ENCODE results near the gene RAI1.

The RAI1 gene

DNA sequence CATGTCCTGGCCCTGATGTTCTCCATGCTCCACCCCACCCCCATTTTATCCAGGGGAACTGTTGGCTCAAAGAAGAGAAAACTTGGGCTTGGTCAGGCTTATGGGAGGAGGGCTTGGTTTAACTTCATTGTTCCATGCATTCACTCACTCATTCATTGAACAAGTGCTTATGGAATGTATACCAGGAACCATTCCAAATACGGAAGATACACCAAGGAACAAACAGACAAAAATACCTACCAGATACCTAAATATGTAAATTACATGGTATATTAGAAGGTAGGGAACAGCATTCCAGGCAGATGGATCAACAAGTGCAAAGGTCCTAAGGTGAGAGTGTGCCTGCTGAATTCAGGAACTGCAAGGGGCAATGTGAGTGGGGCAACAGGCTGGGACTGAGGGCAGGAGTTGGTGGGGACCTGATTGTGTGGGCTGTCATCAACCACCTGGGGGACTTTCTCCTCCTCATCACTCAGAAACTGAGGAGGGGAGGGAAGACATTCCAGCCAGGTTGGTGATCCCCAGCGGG lies 39.9 kb downstream of the RAI1 start:
- no peak for DNase-seq

GRCh38 chr17:17722081-17722905 lies 41.0 kb downstream of the RAI1 start:
- DNase-seq = no peak

GRCh38 chr17:17722906-17723353 lies 41.7 kb downstream of the RAI1 start:
- DNase-seq = no peak

DNA sequence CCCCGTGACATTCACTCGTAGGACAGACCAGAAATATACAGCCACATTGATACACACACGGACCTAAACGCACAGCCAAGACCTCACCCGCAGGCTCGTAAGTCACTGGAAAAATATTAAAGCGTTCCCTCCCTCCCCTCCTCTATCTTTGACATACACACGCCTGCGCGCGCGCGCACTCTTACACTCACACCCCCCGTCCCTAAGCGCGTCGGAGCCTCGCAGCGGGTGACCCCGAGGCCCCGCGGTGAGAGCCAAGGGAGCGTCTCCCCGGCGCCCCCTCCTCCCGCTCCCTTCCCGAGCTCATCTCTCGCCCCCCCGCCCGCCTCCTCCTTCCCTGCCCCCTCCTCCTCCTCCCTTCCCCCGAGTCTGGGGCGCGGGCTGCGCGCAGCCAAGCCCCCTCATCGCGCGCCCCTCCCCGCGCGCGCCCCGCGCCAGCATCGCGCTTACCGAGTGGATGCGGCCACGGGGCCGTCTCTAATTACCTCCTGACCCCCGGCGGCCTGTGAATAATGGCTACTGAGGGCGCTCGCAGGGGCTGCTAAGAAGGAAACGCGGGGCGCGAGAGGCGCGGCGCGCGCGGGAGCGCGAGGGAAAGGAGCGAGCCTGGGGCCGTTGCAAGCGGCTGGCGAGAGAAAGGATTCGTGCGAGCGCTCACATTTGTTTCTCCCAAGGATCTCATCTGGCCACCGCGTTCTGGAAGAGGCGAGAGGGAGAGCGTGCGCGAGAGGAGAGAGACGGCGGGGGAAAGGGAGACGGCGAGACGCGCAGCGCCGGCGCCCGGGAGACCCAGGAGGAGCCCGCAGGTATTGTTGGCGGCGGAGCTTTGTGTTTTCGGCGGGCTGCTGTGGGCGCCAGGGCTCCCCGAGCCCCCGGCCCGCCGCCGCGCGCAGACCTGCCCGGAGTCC lies 42.4 kb downstream of the RAI1 start:
- DNase-seq = no peak

- no peak for DNase-seq
Measured at GRCh38 chr17:17724307-17725010, 43.2 kb downstream of the RAI1 start.

GRCh38 chr17:17725011-17725751 lies 43.9 kb downstream of the RAI1 start:
- no peak for DNase-seq

GRCh38 chr17:17725752-17726457 lies 44.6 kb downstream of the RAI1 start:
- no peak for DNase-seq

DNA sequence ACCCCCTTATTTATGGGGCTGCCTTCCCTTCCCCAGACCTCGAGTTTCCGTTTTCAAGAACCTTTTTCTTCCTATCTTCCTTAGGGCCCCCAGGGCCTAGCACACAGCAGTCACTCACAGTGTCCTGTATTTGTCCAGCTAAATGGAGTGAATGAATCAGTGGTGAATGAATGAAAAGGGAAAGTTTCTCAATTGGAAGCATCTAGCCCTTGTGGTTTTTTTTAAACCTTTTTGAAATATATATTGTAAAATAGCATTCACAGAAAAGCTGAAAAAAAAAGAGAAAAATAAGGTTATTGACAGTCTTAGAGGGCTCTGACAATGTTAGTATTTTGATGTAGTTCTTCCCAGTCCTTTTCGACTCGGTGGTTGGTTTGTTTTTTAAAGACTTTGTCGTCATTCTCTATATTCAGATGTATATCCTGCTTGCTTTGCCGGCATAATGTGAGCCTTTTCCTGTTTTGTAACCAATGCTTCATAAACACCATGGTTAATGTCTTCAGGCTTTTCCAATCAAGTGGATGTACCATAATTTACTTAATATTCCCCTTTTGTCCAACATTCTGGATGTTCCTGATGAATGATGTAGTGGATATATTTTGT lies 45.3 kb downstream of the RAI1 start:
- DNase-seq = no peak

DNA sequence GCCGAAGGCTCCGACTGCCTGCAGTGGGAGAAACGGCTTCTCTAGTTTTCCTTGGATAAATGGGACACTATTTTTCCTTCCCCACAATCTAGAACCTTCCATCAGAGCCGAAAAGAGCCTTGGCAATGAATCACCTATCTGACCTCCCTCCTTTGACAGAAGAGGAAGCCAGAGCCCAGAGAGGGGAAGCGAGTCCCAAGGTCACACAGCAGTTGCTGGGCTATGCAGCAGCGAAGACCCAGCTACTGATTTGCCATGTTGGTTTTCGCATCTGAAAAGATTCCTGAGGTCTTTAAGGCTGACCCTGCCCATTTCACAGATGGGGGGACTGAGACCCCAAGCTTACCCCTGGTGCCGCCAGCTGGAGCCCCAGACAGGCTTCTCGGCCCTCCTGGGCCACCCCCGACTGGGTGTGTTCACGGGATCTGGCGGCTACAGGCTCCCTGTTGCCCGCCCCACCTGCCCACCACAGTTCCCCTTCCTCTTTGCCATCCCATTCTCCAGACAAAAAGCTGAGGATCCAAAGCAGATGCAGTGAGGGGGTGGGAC lies 45.9 kb downstream of the RAI1 start:
- no peak for DNase-seq

DNA sequence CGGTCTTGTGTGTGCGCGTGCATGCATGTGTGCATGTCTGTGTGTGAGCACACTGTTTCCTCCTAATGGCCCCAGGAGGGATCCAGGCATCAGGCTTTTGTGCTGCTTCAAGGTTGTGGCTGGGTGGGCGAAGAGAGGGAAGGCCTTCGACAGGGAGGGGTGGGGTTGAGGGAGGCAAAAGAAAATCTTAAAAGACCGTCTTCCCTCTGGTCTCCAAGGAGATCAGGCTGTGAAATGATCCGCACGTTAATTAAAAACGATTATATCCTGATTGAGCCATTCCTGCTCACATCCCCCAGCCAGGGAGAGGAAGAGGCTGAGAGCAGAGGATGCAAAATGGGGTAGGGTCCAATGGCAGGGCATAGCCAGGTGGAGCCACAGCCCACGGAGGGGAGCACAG lies 46.9 kb downstream of the RAI1 start:
- DNase-seq = no peak

- DNase-seq = no peak
Measured at GRCh38 chr17:17728550-17729251, 47.4 kb downstream of the RAI1 start.

DNA sequence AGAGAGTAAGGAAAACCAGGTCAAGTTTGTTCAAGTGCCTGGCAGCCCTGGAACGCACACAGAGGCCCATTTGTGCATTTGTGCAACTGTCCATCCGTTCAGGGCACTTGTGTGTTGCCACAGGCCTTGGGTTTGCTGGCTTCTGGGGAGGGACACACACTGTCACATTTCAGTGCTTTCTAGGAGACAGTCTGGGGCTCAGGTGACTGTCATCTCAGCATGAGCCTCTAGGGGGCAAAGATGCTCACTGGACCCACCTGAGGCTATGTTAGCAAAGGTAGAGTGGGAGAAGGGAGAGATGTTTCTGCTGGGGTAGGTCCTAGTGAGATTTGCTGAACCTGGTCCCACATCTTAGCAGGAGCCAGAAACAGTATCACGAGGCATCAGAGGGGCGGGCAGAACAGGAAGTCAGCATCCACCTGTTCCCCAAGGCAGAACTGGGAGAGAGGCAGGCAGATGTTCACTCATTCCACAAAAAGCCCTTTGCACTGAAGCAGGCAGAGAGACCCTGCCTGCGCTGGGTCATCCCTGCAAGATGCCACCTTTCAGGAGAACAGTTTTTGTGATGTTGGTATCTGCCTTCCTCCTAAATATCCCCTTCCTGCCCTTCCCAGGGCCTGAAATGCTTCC lies 48.5 kb downstream of the RAI1 start:
- peak; percentile 42 for DNase-seq

- no peak for DNase-seq
Measured at GRCh38 chr17:17730250-17730935, 49.1 kb downstream of the RAI1 start.

DNA sequence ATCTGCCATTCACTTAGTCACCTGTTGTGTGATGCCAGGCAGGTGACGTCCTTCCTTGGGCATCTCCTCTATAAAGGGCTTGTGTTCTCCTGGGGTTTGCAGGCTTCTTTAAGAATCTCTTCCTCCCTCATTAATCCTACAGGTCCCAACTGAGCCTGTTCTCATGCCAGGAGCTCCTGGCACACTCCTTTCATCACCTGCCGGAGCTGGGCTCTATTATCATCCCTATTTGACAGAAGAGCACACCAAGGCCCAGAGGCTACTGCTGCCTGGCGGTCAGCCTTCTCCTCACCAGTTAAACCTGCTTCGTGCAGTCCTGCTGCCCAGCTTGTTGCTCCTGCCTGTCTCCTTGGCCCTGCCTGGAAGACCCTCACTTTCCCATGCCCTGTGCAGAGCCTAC lies 51.2 kb downstream of the RAI1 start:
- DNase-seq = no peak

GRCh38 chr17:17732892-17733670 lies 51.8 kb downstream of the RAI1 start:
- no peak for DNase-seq

DNA sequence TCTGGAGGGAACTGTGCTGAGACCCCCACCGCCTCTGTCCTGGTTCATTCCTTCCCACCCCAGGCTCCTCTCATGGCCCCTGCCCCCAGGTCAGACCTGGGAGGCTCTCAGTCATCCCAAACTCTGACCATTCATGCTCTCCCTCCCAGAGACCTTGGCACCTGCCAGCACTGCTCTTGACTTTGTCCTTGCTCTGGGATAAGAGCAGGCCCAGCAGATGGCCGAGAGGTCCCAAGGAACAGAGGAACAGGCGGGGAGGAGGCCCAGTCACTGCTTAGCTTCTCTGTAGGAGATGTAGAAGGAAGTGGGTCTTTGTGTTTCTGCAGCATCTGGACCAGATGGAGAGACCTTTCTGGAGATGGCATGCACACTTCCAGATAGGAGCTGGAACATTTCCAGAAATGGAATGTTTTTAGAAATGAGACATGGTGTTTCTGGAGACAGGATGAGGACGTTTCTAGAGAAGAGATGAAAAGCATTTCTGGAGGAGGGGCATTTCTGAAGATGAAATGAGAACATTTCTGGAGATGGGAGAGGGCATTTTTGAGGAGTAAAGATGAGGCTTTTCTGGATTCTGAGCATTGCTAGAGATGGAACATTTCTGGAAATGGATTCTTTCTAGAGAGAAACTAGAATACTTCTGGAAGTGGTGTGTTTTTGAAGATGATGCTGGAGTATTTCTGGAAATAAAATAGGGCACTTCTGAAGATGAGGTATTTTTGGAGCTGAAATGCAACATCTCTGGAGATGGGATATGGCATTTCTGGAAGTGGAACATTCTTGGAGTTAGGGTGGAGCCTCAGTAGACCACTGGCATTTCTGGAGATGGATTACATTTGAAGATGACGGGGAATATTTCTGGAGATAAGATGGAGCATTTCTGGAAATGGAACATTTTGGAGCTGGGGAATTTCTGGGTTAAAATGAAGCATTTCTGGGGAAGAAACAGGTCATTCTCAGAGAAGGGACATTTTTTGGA lies 55.2 kb downstream of the RAI1 start:
- DNase-seq = no peak

Data from NCI-H1436 treated with DMSO at 0.1 percent for 48 hours (cell line).